Psoas muscle (tissue), 8 donors: ENCODE results near the gene ZNF750. TPM values are rescaled to one million over a fixed set of nuclear protein-coding genes. Genes with fewer than 3 reads are reported as not detected.

Experiments used
- ATAC-seq, 4 donors: fragments of 200-7000 bp; cut with Tn5 transposase; one replicate each; pipeline ENCODE4 v1.9.1; 2020; ENCODE audit warnings: moderate library complexity in 3 of 4, mild to moderate bottlenecking in 2 of 4
- DNase-seq, 2 donors: peaks; one replicate each; pipeline ENCODE4 v3.0.0-alpha.2; 2020
- H3K27ac ChIP-seq: fragments of 200-600 bp; one replicate; pipeline ENCODE4 v1.8.0; 2022
- H3K27me3 ChIP-seq, 3 donors: fragments of 200-600 bp in 1 of 3; one replicate each; pipeline versions ENCODE4 v1.6.1 to v1.8.0; 2013 to 2022; ENCODE audit warnings: low read length in 2 of 3, mild to moderate bottlenecking in 2 of 3, moderate library complexity in 1 of 3; ENCODE audit not compliant: insufficient read depth in 3 of 3
- H3K36me3 ChIP-seq, 2 donors: fragments of 200-600 bp in 1 of 2; one replicate each; pipeline versions ENCODE4 v1.6.1 to v1.8.0; 2013 to 2022; ENCODE audit warnings: low read depth in 1 of 2, mild to moderate bottlenecking in 1 of 2, moderate library complexity in 1 of 2; ENCODE audit not compliant: insufficient read depth in 1 of 2
- H3K4me1 ChIP-seq: fragments of 200-600 bp; one replicate; pipeline ENCODE4 v1.8.0; 2022
- H3K4me3 ChIP-seq: fragments of 200-600 bp; one replicate; pipeline ENCODE4 v1.8.0; 2022; ENCODE audit warnings: mild to moderate bottlenecking
- H3K9me3 ChIP-seq: fragments of 200-600 bp; one replicate; pipeline ENCODE4 v1.8.0; 2022
- WGBS, 3 donors: extraction: QIAGEN DNeasy Blood & Tissue Kit; methylation state at CpG; one replicate each; pipeline versions ENCODE4 v1.1.6 to v1.1.7; 2013; 5-methylcytosine and 5-hydroxymethylcytosine counted together
- intact Hi-C, 2 donors: fragments of 100-400 bp; cut with DNase I; formaldehyde crosslinking; loops; one replicate each; pipeline versions ENCODE4 v1.11.0 to v1.14.2; 2022
- polyA plus RNA-seq, 3 donors: library from polyadenylated mRNA; stranded (reverse); fragments of 200-250 nt; gene quantifications; one replicate each; pipeline ENCODE4 v1.2.3, GENCODE V29; 2013
- total RNA-seq, 4 donors: library from RNA; stranded (reverse); fragmentation: NEBNext Ultra II Directional in 2 of 4; extraction: Animal tissue kit (Norgen Biotek cat#: 25700) in 2 of 4; gene quantifications; one replicate each; pipeline versions ENCODE4 v1.2.1 to v1.2.4, GENCODE V29; 2021 to 2023
- TF ChIP-seq, protein P1 (sequence below): fragments of 200-600 bp; IDR thresholded peaks from one replicate; pipeline ENCODE4 v1.8.0; 2022; ENCODE audit warnings: antibody characterized with exemption
- donor health status: healthy with polysubstance abuse.
- donor health status: DM: no; HTN: no; CAD: no; lungs with moderate emphysema.
- donor health status: Bipolar disorder and iron deficiency.
- donor health status: healthy.
- donor health status: DM: yes; HTN: yes; CAD: no.
- donor health status: DM: no; HTN: no; CAD: no.
- donor health status: DM: no; HTN: no; CAD: no.
- donor health status: DM: yes; HTN: yes; CAD: no.

The ZNF750 gene
- total and polyA plus RNA-seq, 7 donors = 0.79 to 6.3 (median 2.2) TPM; not detected in 1

DNA sequence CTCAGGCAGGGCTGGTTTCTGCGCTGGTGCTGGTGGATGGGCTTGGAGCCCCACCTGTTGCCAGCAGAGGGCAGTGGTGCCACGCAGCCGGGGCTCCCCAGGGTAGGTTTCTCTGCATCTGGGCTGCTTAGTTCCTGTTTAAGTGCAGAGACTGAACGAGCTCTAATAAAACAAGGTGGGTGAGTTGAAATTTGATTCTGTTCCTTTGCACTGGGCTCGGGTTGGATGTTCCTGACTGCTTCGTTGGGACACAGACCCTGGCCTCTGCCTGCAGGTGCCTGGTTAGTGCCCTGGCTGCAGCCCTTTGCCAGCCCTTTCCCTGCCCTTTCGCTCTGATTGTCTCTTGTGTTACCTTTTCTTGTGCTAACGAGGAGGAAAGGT lies 57.9 kb downstream of the ZNF750 start:
- Histone ChIP-seq H3K27me3 (no peaks in the 10 kb centered on the region), H3K27ac (peak overlapping the region; percentile 59), H3K4me3 (peak overlapping the region; percentile 13), H3K36me3 (peaks cover 3 to 11% of the 10 kb centered on the region in 2 donors), H3K9me3 (no peaks in the 10 kb centered on the region), H3K4me1 (peaks cover 11% of the 10 kb centered on the region)
- TF ChIP-seq, protein P1, sequence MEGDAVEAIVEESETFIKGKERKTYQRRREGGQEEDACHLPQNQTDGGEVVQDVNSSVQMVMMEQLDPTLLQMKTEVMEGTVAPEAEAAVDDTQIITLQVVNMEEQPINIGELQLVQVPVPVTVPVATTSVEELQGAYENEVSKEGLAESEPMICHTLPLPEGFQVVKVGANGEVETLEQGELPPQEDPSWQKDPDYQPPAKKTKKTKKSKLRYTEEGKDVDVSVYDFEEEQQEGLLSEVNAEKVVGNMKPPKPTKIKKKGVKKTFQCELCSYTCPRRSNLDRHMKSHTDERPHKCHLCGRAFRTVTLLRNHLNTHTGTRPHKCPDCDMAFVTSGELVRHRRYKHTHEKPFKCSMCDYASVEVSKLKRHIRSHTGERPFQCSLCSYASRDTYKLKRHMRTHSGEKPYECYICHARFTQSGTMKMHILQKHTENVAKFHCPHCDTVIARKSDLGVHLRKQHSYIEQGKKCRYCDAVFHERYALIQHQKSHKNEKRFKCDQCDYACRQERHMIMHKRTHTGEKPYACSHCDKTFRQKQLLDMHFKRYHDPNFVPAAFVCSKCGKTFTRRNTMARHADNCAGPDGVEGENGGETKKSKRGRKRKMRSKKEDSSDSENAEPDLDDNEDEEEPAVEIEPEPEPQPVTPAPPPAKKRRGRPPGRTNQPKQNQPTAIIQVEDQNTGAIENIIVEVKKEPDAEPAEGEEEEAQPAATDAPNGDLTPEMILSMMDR = peak; percentile 99
- 13 to 19% (median 16%) methylated on average over 8 of the region's 8 CpGs for WGBS, 3 donors
- peak; percentile 91 to 97 (median 94) for ATAC-seq
- intact Hi-C loops = loop anchor here (1.0 to 2.0 kb wide), 2 partner anchors 131 to 133 kb away; no protein-coding TSS in a partner anchor
- peak; percentile 84 to 92 for DNase-seq

DNA sequence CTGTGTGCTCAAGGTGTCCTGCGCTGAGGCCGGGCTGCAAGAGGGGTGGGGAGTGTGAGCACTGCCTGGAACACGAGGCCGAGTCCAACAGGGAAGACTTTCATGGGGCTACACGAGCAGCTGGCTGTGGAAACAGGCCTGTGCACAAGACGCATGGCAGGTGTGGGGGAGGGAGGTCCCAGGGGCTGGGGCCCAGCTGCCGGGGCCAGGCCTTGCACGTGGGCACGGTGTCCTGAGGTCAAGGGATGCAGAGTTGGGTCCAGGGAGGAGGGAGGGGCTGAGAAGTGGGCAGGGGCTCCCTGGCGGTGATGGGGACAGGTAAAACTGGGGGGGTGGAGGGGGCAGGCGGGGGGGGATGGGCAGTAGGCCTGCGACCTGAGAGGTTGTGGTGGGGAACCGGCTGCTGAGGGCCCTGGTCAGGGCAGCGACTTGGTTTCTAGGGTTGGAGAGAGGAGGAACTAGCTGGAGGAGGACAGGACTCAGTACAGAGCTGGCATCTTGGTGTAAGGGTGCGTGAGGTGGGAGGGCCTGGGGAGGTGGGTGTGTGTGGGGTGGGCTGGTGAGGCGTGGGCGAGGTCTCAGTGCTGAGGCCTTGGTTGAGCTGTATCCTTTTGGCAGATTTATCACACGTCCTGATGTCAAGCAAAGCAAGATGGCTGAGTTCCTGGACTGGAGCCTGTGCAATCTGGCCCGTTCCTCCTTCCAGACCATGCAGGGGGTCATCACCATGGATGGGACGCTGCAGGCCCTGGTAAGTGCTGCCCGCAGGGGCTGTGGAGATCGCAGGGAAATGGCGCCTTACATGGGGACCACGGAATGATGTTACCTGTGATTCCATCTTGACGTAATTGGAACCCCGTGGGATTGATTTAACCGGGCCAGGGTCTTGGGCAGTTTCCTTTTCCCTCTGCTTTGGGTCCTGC lies 58.6 kb downstream of the ZNF750 start:
- Histone ChIP-seq H3K4me3 (no peak overlapping the region), H3K36me3 (peaks cover 3 to 11% of the 10 kb centered on the region in 2 donors), H3K9me3 (no peaks in the 10 kb centered on the region), H3K27ac (no peak overlapping the region), H3K27me3 (no peaks in the 10 kb centered on the region), H3K4me1 (peaks cover 5% of the 10 kb centered on the region)
- 70 to 75% (median 72%) methylated on average over 24 to 27 of the region's 27 CpGs for WGBS, 3 donors
- DNase-seq (peak in 1 of 2 donors; percentile 50), ATAC-seq (peak; percentile 7 to 40 (median 18))
- TF ChIP-seq, protein P1 = no peak
- intact Hi-C loops = loop anchor here in 1 of 2 donors (2.0 kb wide), 1 partner anchor 134 kb away; no protein-coding TSS in a partner anchor

DNA sequence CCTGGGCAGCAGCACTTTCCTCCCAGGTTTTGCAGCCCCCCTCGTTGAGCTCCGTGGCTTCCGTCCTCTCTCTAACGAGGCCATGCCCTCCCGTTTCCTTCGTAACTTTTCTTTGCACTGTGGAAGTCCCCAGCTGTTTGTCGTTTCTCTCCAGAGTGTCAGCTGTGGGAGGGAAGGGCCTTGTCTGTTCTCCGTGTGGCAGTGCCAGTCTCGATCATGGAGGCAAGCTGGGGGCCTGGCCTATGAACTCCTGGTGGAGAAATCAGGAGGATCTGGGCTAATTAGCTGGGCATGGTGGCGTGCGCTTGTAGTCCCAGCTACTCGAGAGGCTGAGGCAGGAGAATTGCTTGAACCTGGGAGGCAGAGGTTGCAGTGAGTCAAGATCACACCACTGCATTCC lies 59.6 kb downstream of the ZNF750 start:
- H3K4me1 ChIP-seq = peaks cover 5% of the 10 kb centered on the region
- H3K27me3 ChIP-seq = no peaks in the 10 kb centered on the region
- H3K4me3 ChIP-seq = no peak overlapping the region
- TF ChIP-seq, protein P1 = no peak
- H3K9me3 ChIP-seq = no peaks in the 10 kb centered on the region
- 60 to 65% (median 61%) methylated on average over 12 of the region's 12 CpGs for WGBS, 3 donors
- DNase-seq (peak in 1 of 2 donors; percentile 48), ATAC-seq (no peak)
- intact Hi-C loops = loop anchor here in 1 of 2 donors (2.0 kb wide), 1 partner anchor 135 kb away; no protein-coding TSS in a partner anchor
- H3K36me3 ChIP-seq = peaks cover 3 to 11% of the 10 kb centered on the region in 2 donors
- no peak overlapping the region for H3K27ac ChIP-seq

DNA sequence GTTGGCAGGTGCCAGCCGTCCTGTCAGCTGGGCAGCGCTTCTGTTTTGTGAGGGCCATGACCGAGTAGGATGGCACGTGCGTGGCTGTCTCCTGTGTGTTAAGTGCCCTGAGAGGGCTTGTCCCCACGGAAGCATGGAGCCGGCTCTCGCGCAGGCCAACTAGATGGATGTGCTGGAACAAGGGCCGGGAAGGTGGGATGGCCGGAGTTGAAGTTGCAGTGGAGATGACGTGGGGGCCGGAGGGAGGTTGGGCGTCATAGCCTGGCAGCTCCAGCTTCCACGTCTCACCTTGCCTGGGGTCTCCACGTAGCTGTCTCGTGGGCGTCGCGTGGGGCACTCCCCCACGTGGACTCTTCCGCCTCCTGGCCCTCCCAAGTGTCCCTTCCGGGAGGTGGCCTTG lies 60.3 kb downstream of the ZNF750 start:
- TF ChIP-seq, protein P1 = no peak
- no peak for ATAC-seq
- no peaks in the 10 kb centered on the region for H3K27me3 ChIP-seq
- no peak overlapping the region for H3K4me3 ChIP-seq
- DNase-seq = peak in 1 of 2 donors; percentile 47
- peaks cover 5% of the 10 kb centered on the region for H3K4me1 ChIP-seq
- no peak overlapping the region for H3K27ac ChIP-seq
- intact Hi-C loops = loop anchor here in 1 of 2 donors (5.0 kb wide), 1 partner anchor 427 kb away; no protein-coding TSS in a partner anchor
- no peaks in the 10 kb centered on the region for H3K9me3 ChIP-seq
- whole genome bisulfite sequencing, 3 donors = 80 to 83% (median 81%) methylated on average over 23 of the region's 23 CpGs
- H3K36me3 ChIP-seq = peaks cover 3 to 11% of the 10 kb centered on the region in 2 donors

Other genes starting within 250 kb of the ZNF750 start
- 10 to 100 TPM; 25.1 to 35.7 (median 30.9) TPM for gene WDR45B, start 191.6 kb downstream of the ZNF750 start, total RNA-seq
- 10 to 100 TPM; 21.4 to 62.7 (median 43.5) TPM for gene WDR45B, start 191.6 kb downstream of the ZNF750 start, polyA plus RNA-seq
- gene RAB40B, start 141.3 kb downstream of the ZNF750 start, total RNA-seq = 10 to 100 TPM; 12.6 to 42.9 (median 30.4) TPM
- 10 to 100 TPM in 2 of 3 donors, 1 to 10 TPM in 1; 3.9 to 19.4 (median 12.6) TPM for gene RAB40B, start 141.3 kb downstream of the ZNF750 start, polyA plus RNA-seq
- gene FN3KRP, start 123.3 kb downstream of the ZNF750 start, total RNA-seq = 10 to 100 TPM in 2 of 4 donors, 1 to 10 TPM in 2; 7.9 to 12.7 (median 9.9) TPM
- gene FN3KRP, start 123.3 kb downstream of the ZNF750 start, polyA plus RNA-seq = 10 to 100 TPM in 2 of 3 donors, 1 to 10 TPM in 1; 5.0 to 15.7 (median 10.6) TPM
- gene FN3K, start 104.4 kb downstream of the ZNF750 start, total RNA-seq = 10 to 100 TPM in 3 of 4 donors, 1 to 10 TPM in 1; 5.9 to 22.3 (median 18.1) TPM
- 10 to 100 TPM in 1 of 3 donors, 1 to 10 TPM in 2; 6.1 to 10.1 (median 8.1) TPM for gene FN3K, start 104.4 kb downstream of the ZNF750 start, polyA plus RNA-seq
- gene TBCD, start 88.0 kb downstream of the ZNF750 start, total RNA-seq = 10 to 100 TPM; 34.7 to 46.1 (median 40.3) TPM
- 10 to 100 TPM; 28.2 to 65.0 (median 31.4) TPM for gene TBCD, start 88.0 kb downstream of the ZNF750 start, polyA plus RNA-seq
- 10 to 100 TPM in 3 of 4 donors, 1 to 10 TPM in 1; 9.3 to 24.0 (median 11.1) TPM for gene METRNL, start 239.6 kb upstream of the ZNF750 start, total RNA-seq
- gene METRNL, start 239.6 kb upstream of the ZNF750 start, polyA plus RNA-seq = 10 to 100 TPM in 2 of 3 donors, 1 to 10 TPM in 1; 6.7 to 81.7 (median 12.3) TPM